HG02852 (cell line): ENCODE data around the gene CAMTA2.

ENCODE experiments used
- ATAC-seq: cut with Tn5 transposase; IDR thresholded peaks from one replicate; pipeline ENCODE4 v1.9.1; 2021; ENCODE audit warnings: mild to moderate bottlenecking, moderate library complexity; ENCODE audit not compliant: unreplicated experiment

Gene CAMTA2

GRCh38 chr17:4969551-4970173 lies 17.8 kb downstream of the CAMTA2 start:
- ATAC-seq = no peak

DNA sequence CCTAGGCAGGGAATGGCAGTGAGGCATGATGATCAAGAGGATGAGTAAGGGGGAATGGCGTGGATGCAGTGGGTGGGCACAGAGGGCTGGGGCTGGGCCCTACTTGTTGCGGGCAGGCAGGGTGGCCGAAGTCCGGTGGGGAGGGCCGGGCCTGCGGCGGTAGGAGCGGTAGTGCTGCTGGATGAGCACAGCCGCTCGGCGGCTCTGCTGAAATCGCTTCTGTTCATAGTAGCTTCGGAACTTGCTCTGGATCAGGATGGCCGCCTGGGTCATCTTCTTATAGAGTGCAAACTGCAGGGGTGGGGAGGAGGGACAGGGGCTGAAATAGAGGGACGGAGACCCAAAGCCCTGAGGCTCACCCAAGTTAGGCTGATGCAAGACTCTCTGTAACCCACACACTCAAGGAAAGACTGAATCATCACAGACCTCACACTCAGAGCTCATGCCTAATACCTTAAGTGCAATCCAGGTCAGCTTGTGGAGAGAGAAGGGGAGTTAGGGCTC lies 18.4 kb downstream of the CAMTA2 start:
- ATAC-seq = no peak

DNA sequence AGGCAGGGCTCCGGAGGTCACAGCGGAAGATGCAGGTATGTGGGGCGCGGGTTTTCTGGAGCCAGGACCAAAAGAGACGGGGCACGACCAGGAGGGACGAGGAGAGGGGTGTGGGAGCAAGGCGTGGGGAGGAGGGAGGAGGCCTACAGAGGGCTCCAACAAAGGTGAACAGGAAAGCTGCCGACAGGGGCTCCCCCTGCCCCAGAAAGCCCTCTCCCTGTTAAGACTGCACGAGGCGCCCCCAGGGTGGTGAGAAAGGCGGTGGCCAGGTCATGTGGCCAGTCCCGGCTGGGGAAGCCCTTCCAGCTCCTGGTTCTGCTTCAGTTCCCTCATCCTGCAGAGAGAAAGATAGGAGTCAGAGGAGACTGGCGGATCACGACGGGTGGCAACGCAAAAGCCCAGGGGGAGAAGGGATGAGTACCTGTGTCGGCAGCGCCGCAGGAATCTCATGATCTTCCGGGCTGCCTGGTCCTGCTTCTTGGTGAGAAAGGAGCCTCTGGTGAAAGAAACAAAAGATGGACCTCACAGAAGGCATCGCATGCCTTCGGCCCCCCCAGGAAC lies 18.9 kb downstream of the CAMTA2 start:
- ATAC-seq = no peak

- ATAC-seq = peak; percentile 59
Observed at GRCh38 chr17:4967539-4968485, 19.7 kb downstream of the CAMTA2 start, which contains the start of gene SPAG7. TSS of gene SPAG7 (minus strand) at chr17:4967817. CDS start at chr17:4967804, 13 bp downstream.

GRCh38 chr17:4966844-4967538 lies 20.5 kb downstream of the CAMTA2 start:
- peak; percentile 82 for ATAC-seq

- ATAC-seq = no peak
Observed at GRCh38 chr17:4965311-4965986, 22.0 kb downstream of the CAMTA2 start.

DNA sequence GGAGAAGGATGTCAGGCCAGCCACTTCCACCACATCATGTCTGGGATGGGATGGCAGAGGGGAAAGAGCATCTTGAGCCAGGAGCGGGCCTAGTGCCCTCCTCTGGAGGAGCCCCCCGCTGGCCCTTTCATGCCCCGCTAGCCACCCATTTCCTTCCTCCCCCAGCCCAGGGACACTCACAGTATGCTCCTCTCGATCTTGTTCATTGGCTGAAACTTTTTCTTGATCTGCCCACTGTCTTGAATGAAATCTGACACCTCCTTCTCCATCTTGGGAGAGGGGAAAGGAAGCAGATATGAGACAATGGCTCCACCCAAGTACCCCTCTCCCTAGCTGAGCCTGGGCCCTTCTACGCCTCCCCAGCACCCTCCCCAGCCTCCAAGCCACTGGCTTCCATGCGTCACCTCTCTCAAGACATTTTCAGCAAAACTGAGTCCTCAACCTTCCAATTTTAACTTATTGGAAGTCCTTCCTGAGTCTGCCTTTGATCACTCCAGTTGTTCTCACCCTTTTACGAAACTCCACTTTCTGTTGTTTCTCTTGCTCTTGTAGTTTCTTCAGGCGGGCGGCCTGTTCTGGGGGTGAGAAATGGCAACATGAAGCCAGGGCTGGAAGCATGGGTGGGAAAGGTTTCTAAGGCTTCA lies 27.1 kb downstream of the CAMTA2 start:
- ATAC-seq = no peak

- ATAC-seq = no peak
Observed at GRCh38 chr17:4959261-4959965, 28.1 kb downstream of the CAMTA2 start.

DNA sequence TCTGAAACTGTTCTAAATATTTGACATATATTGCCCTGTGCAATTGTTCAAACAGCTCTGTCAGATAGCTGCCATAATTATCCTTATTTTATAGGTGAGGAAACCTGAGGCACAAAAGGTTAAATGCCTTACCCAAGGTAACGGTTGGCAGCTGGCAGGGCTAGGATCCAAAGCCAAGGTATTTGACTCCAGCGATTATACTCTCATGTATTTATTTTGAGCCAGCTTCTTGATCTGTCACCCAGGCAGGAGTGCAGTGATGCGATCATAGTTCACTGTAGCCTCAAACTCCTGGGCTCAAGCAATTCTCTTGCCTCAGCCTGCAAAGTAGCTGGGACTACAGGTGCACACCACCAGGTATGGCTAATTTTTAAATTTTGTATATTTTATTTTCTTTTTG lies 29.4 kb downstream of the CAMTA2 start:
- no peak for ATAC-seq

DNA sequence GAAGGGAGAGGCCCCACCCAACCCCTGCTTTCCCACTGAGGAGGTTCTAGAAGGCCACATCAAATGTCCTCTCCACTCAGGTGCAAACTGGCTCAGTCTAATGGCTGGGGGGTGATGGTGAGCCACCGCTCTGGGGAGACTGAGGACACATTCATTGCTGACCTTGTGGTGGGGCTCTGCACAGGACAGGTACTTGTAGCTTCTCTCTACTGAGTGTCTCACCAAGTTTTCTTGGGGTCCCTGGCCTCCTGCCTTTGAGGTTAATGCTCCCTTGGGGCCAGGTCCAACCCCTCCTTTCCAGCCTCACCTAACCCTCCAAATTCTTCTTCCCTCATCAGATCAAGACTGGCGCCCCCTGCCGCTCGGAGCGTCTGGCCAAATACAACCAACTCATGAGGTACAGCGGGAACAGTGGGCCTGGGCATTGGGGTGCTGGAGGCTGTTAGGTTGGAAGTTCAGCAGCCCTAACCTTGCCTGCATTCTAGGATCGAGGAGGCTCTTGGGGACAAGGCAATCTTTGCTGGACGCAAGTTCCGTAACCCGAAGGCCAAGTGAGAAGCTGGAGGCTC lies 30.9 kb downstream of the CAMTA2 start:
- ATAC-seq = no peak

- no peak for ATAC-seq
Observed at GRCh38 chr17:4955091-4955490, 32.4 kb downstream of the CAMTA2 start.

DNA sequence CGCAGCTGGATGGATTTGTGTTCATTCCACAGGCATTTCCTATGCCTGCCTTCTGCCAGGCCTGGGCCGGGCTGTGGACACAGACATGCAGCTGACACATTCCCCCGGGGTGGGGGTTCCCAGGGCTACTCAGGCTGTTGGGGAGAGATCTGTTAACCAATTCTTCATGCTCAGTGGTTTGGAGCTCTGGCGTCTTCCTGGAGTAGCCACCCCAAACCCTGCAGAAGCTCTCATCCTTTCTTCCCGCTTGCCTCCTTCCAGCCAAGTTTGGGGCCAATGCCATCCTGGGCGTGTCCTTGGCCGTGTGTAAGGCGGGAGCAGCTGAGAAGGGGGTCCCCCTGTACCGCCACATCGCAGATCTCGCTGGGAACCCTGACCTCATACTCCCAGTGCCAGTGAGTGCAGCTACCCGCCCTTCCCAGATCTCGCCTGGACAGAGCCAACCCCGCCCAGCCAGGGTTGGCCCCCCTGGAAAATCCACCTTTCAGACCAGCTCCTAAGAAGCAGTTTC lies 34.0 kb downstream of the CAMTA2 start:
- ATAC-seq = no peak

GRCh38 chr17:4951486-4951885 lies 36.0 kb downstream of the CAMTA2 start:
- no peak for ATAC-seq

GRCh38 chr17:4950746-4951204 lies 36.7 kb downstream of the CAMTA2 start, which contains the start of gene ENO3:
TSS of gene ENO3 (plus strand) at chr17:4951119. CDS start at chr17:4951830, 711 bp downstream.
- ATAC-seq = no peak

GRCh38 chr17:4950075-4950745 lies 37.3 kb downstream of the CAMTA2 start:
- peak; percentile 3 for ATAC-seq

- peak; percentile 30 for ATAC-seq
Observed at GRCh38 chr17:4949321-4950074, 38.0 kb downstream of the CAMTA2 start.

DNA sequence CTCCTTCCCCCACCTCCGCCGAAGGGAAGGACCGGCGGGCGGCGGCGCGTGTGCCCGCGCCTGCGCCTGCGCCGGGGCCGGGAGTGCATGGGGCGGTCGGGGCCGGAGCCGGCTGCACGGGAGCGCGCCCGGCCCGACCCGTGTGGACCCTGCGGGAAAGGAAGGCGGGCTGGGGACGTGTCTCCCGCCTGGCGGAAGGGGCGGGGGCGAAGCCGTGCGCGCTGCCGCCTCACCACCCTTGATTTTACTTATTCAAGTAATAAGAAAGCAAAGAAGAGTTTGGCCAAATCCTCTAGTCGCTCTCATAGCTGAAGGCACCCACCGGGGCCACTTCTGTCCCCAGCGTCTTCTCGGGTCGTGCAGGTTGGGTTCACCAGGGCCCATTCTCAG lies 38.5 kb downstream of the CAMTA2 start:
- peak; percentile 33 for ATAC-seq
